Osteoblast (primary cell): Measurements from ENCODE around the gene TTBK1. TPM values are rescaled to one million over a fixed set of nuclear protein-coding genes. Genes with fewer than 3 reads are reported as not detected.
A peak's percentile ranks its signal among the peaks of the same experiment; 100 is the strongest.

Source experiments
- DNase-seq: peaks from one replicate; pipeline ENCODE4 v3.0.0; 2011; ENCODE audit warnings: low spot score, mixed read lengths; ENCODE audit not compliant: insufficient read length; ENCODE audit errors: missing footprints
- H2AFZ ChIP-seq: 2 replicates; pipeline ENCODE4 v1.6.0; 2011; ENCODE audit warnings: mild to moderate bottlenecking, low read length
- H3K27ac ChIP-seq: 2 replicates; pipeline ENCODE4 v1.5.1; 2011; ENCODE audit warnings: mild to moderate bottlenecking, low read depth, low read length, moderate library complexity
- H3K27me3 ChIP-seq: 2 replicates; pipeline ENCODE4 v1.6.0; 2012; ENCODE audit warnings: mild to moderate bottlenecking, control low read depth, inconsistent platforms, low read length, moderate library complexity; ENCODE audit not compliant: insufficient read depth
- H3K36me3 ChIP-seq: 2 replicates; pipeline ENCODE4 v1.5.1; 2011; ENCODE audit warnings: mild to moderate bottlenecking, low read length, control low read depth, moderate library complexity; ENCODE audit not compliant: insufficient read depth
- H3K4me1 ChIP-seq: 2 replicates; pipeline ENCODE4 v1.5.1; 2011; ENCODE audit warnings: mild to moderate bottlenecking, low read length, control low read depth, moderate library complexity; ENCODE audit not compliant: insufficient read depth
- H3K4me2 ChIP-seq: 2 replicates; pipeline ENCODE4 v1.6.0; 2011; ENCODE audit warnings: mild to moderate bottlenecking, low read length; ENCODE audit not compliant: insufficient read depth
- H3K4me3 ChIP-seq: fragments of 200-600 bp; sonication (generic); 3 replicates; pipeline ENCODE4 v1.5.1; 2012; ENCODE audit warnings: mild to moderate bottlenecking, low read length, inconsistent platforms; ENCODE audit not compliant: insufficient read depth
- H3K79me2 ChIP-seq: 2 replicates; pipeline ENCODE4 v1.6.0; 2012; ENCODE audit warnings: mild to moderate bottlenecking, low read length, control low read depth, inconsistent platforms; ENCODE audit not compliant: insufficient read depth
- H3K9me3 ChIP-seq: 2 replicates; pipeline ENCODE4 v1.5.1; 2011; ENCODE audit warnings: low read depth, low read length, control low read depth
- H4K20me1 ChIP-seq: 2 replicates; pipeline ENCODE4 v1.6.0; 2012; ENCODE audit warnings: mild to moderate bottlenecking, low read length, control low read depth; ENCODE audit not compliant: insufficient read depth
- total RNA-seq: library from RNA; depleted of rRNA; stranded (reverse); fragments of >200 nt; gene quantifications from 2 replicates; pipeline ENCODE4 v1.2.3, GENCODE V29; 2012
- TF ChIP-seq, protein P1 (sequence below): IDR thresholded peaks from 2 replicates; pipeline ENCODE4 v1.5.1; 2011; ENCODE audit warnings: mild to moderate bottlenecking, low read depth, low read length, moderate library complexity; ENCODE audit errors: extremely low read depth

TTBK1 gene
- total RNA-seq, 1 donor, result under 0.01 TPM

- H3K79me2 ChIP-seq, result no peaks in the 10 kb centered on the region
- H3K4me1 ChIP-seq, result no peaks in the 10 kb centered on the region
- no peak overlapping the region for H3K4me3 ChIP-seq
- no peaks in the 10 kb centered on the region for H4K20me1 ChIP-seq
- no peak overlapping the region for H3K4me2 ChIP-seq
- TF ChIP-seq, protein P1, sequence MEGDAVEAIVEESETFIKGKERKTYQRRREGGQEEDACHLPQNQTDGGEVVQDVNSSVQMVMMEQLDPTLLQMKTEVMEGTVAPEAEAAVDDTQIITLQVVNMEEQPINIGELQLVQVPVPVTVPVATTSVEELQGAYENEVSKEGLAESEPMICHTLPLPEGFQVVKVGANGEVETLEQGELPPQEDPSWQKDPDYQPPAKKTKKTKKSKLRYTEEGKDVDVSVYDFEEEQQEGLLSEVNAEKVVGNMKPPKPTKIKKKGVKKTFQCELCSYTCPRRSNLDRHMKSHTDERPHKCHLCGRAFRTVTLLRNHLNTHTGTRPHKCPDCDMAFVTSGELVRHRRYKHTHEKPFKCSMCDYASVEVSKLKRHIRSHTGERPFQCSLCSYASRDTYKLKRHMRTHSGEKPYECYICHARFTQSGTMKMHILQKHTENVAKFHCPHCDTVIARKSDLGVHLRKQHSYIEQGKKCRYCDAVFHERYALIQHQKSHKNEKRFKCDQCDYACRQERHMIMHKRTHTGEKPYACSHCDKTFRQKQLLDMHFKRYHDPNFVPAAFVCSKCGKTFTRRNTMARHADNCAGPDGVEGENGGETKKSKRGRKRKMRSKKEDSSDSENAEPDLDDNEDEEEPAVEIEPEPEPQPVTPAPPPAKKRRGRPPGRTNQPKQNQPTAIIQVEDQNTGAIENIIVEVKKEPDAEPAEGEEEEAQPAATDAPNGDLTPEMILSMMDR, result no peak
- no peak overlapping the region for H3K27ac ChIP-seq
- H3K27me3 ChIP-seq, result no peaks in the 10 kb centered on the region
- peak; percentile 37 for DNase-seq
- H3K9me3 ChIP-seq, result no peaks in the 10 kb centered on the region
- peaks cover 34% of the 10 kb centered on the region for H3K36me3 ChIP-seq
- H2AFZ ChIP-seq, result no peak overlapping the region
These were observed 24.2 kb upstream of the TTBK1 start for GRCh38 chr6:43219119-43219518.

DNA sequence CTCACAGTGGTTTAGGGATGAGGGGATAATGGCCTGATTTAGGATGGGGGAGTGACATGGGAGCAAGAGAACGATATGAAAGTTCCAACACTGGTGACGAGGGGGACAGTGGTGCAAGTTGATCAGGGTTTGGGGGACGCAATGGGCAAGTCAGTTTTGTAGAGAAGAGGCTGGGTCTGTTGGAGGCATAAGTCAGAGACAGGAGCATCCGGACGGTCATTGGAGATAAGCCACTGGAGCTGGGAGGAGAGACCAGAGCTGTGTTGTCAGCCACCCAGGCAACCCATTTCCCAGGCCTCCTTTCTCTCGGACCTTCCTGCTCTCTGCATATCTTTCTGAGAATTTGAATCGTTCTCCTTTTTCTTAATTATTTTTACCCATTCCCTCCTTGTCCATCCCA, 23.5 kb upstream of the TTBK1 start:
- Histone ChIP-seq H3K9me3 (no peaks in the 10 kb centered on the region), H3K4me2 (no peak overlapping the region), H3K4me1 (no peaks in the 10 kb centered on the region), H3K4me3 (no peak overlapping the region), H3K27me3 (no peaks in the 10 kb centered on the region), H3K27ac (no peak overlapping the region), H3K36me3 (peaks cover 34% of the 10 kb centered on the region), H2AFZ (no peak overlapping the region), H4K20me1 (no peaks in the 10 kb centered on the region), H3K79me2 (no peaks in the 10 kb centered on the region)
- DNase-seq, result peak; percentile 74
- TF ChIP-seq, protein P1, result no peak

DNA sequence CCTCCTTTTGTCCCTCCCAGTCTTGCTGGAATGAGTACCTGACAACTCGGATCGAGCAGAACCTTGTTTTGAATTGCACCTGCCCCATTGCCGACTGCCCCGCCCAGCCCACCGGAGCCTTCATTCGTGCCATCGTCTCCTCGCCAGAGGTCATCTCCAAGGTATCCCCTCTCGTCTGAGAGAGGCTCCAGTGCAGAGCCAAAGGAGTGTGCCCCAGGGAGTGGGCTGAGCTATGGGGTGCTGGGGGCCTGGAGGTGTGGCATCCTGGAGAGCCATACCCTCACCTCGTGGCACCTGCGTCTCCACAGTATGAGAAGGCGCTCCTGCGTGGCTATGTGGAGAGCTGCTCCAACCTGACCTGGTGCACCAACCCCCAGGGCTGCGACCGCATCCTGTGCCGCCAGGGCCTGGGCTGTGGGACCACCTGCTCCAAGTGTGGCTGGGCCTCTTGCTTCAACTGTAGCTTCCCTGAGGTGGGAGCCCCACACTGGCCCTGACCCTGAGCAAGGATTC, 22.8 kb upstream of the TTBK1 start:
- no peak overlapping the region for H3K4me3 ChIP-seq
- H4K20me1 ChIP-seq, result no peaks in the 10 kb centered on the region
- no peaks in the 10 kb centered on the region for H3K79me2 ChIP-seq
- TF ChIP-seq, protein P1, result no peak
- no peaks in the 10 kb centered on the region for H3K9me3 ChIP-seq
- no peak overlapping the region for H2AFZ ChIP-seq
- H3K27me3 ChIP-seq, result no peaks in the 10 kb centered on the region
- no peaks in the 10 kb centered on the region for H3K4me1 ChIP-seq
- H3K36me3 ChIP-seq, result peaks cover 28% of the 10 kb centered on the region
- H3K27ac ChIP-seq, result no peak overlapping the region
- peak; percentile 79 for DNase-seq
- no peak overlapping the region for H3K4me2 ChIP-seq

GRCh38 chr6:43221046-43221972, 22.0 kb upstream of the TTBK1 start:
- no peaks in the 10 kb centered on the region for H3K4me1 ChIP-seq
- no peak overlapping the region for H3K4me3 ChIP-seq
- H3K9me3 ChIP-seq, result no peaks in the 10 kb centered on the region
- peak; percentile 82 for DNase-seq
- H3K27me3 ChIP-seq, result no peaks in the 10 kb centered on the region
- H4K20me1 ChIP-seq, result no peaks in the 10 kb centered on the region
- peaks cover 20% of the 10 kb centered on the region for H3K36me3 ChIP-seq
- H3K27ac ChIP-seq, result no peak overlapping the region
- no peak overlapping the region for H2AFZ ChIP-seq
- TF ChIP-seq, protein P1, result no peak
- no peaks in the 10 kb centered on the region for H3K79me2 ChIP-seq
- H3K4me2 ChIP-seq, result no peak overlapping the region
